GM19328 (cell line): ENCODE measurements around the gene MYCN.

Experiments
- ATAC-seq: cut with Tn5 transposase; IDR thresholded peaks from one replicate; pipeline ENCODE4 v1.9.1; 2021; ENCODE audit warnings: mild to moderate bottlenecking, moderate library complexity; ENCODE audit not compliant: unreplicated experiment

MYCN gene

GRCh38 chr2:15992457-15993231, 52.3 kb downstream of the MYCN start:
- no peak for ATAC-seq

- no peak for ATAC-seq
Observed at GRCh38 chr2:15993232-15993610, 52.9 kb downstream of the MYCN start.

GRCh38 chr2:15993666-15994065, 53.3 kb downstream of the MYCN start:
- no peak for ATAC-seq

- ATAC-seq, result no peak
Observed at GRCh38 chr2:15995603-15996002, 55.3 kb downstream of the MYCN start.
